Activated naive CD4-positive, alpha-beta T cell treated with anti-CD3 and anti-CD28 coated beads, Interleukin-2, amount 10 ng/mL, durations not matched to agents 7 days and 5 days (primary cell): ENCODE data around the gene SLC25A39.

Experiments used
- CTCF ChIA-PET: fragments of 350-600 bp; sonication (Branson Sonifier 250); formaldehyde crosslinking; loops from one replicate; lab custom pipeline; 2021; ENCODE audit warnings: antibody characterized with exemption; lab: Charles Lee
- DNase-seq: peaks from one replicate; pipeline ENCODE4 v3.0.0-alpha.2; 2020
- H3K27ac Mint-ChIP-seq: one replicate; pipeline ENCODE4 v1.8.0; 2021; ENCODE audit warnings: mild to moderate bottlenecking, moderate library complexity, mixed read lengths
- H3K27me3 Mint-ChIP-seq: one replicate; pipeline ENCODE4 v1.8.0; 2021; ENCODE audit warnings: mild to moderate bottlenecking, mixed read lengths
- H3K36me3 Mint-ChIP-seq: one replicate; pipeline ENCODE4 v1.8.0; 2021; ENCODE audit warnings: mixed read lengths
- H3K4me1 Mint-ChIP-seq: one replicate; pipeline ENCODE4 v1.8.0; 2021; ENCODE audit warnings: mixed read lengths
- H3K4me3 Mint-ChIP-seq: one replicate; pipeline ENCODE4 v1.8.0; 2021; ENCODE audit warnings: mild to moderate bottlenecking, moderate library complexity, mixed read lengths
- H3K9me3 Mint-ChIP-seq: one replicate; pipeline ENCODE4 v1.8.0; 2021; ENCODE audit warnings: mixed read lengths

The SLC25A39 gene

GRCh38 chr17:44279666-44280391, 44.8 kb downstream of the SLC25A39 start:
- H3K9me3 Mint-ChIP-seq = no peaks in the 10 kb centered on the region
- peaks cover 41% of the 10 kb centered on the region for H3K27me3 Mint-ChIP-seq
- H3K36me3 Mint-ChIP-seq = no peaks in the 10 kb centered on the region
- H3K4me3 Mint-ChIP-seq = no peak overlapping the region
- no peak overlapping the region for H3K27ac Mint-ChIP-seq
- CTCF ChIA-PET = no interaction called here
- peaks cover 10% of the 10 kb centered on the region for H3K4me1 Mint-ChIP-seq
- DNase-seq = no peak

DNA sequence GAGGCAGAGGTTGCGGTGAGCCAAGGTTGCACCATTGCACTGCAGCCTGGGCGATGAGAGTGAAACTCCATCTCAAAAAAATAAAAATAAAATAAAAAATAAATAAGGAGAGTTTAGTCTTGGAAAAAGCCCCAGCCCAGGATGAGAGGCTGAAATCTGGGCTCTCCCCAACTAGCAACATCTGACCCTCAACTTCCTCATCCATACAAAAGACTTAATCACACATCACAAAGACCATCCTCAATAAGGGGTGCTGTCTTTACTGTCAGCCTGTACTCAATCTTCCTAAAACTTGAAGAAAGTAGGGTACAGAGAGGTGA, 45.3 kb downstream of the SLC25A39 start:
- H3K9me3 Mint-ChIP-seq = no peaks in the 10 kb centered on the region
- no peak overlapping the region for H3K27ac Mint-ChIP-seq
- no peaks in the 10 kb centered on the region for H3K36me3 Mint-ChIP-seq
- peaks cover 44% of the 10 kb centered on the region for H3K27me3 Mint-ChIP-seq
- no peak for DNase-seq
- H3K4me3 Mint-ChIP-seq = no peak overlapping the region
- CTCF ChIA-PET = interaction anchor here (1.1 kb wide), 1 partner anchor 18 kb away, joined by 3 read pairs; no protein-coding TSS in a partner anchor
- peaks cover 10% of the 10 kb centered on the region for H3K4me1 Mint-ChIP-seq

GRCh38 chr17:44277976-44278375, 46.6 kb downstream of the SLC25A39 start:
- Mint-ChIP-seq H3K27ac (no peak overlapping the region), H3K27me3 (peaks cover 51% of the 10 kb centered on the region), H3K9me3 (no peaks in the 10 kb centered on the region), H3K4me3 (no peak overlapping the region), H3K4me1 (peaks cover 10% of the 10 kb centered on the region), H3K36me3 (no peaks in the 10 kb centered on the region)
- DNase-seq = no peak
- CTCF ChIA-PET = no interaction called here

GRCh38 chr17:44273607-44274006, 51.0 kb downstream of the SLC25A39 start:
- DNase-seq = no peak
- H3K9me3 Mint-ChIP-seq = no peaks in the 10 kb centered on the region
- CTCF ChIA-PET = interaction anchor here (1.2 kb wide), 1 partner anchor 72 kb away, joined by 3 read pairs; no protein-coding TSS in a partner anchor
- no peaks in the 10 kb centered on the region for H3K36me3 Mint-ChIP-seq
- no peak overlapping the region for H3K4me3 Mint-ChIP-seq
- no peak overlapping the region for H3K27ac Mint-ChIP-seq
- H3K4me1 Mint-ChIP-seq = no peaks in the 10 kb centered on the region
- peaks cover 55% of the 10 kb centered on the region for H3K27me3 Mint-ChIP-seq

- no peak overlapping the region for H3K27ac Mint-ChIP-seq
- H3K4me1 Mint-ChIP-seq = no peaks in the 10 kb centered on the region
- DNase-seq = no peak
- no peaks in the 10 kb centered on the region for H3K9me3 Mint-ChIP-seq
- CTCF ChIA-PET = interaction anchor here (1.2 kb wide), 1 partner anchor 73 kb away, joined by 3 read pairs; no protein-coding TSS in a partner anchor
- peaks cover 55% of the 10 kb centered on the region for H3K27me3 Mint-ChIP-seq
- no peaks in the 10 kb centered on the region for H3K36me3 Mint-ChIP-seq
- no peak overlapping the region for H3K4me3 Mint-ChIP-seq
Measured at GRCh38 chr17:44272954-44273353, 51.7 kb downstream of the SLC25A39 start.

GRCh38 chr17:44272321-44272951, 52.2 kb downstream of the SLC25A39 start:
- peaks cover 54% of the 10 kb centered on the region for H3K27me3 Mint-ChIP-seq
- CTCF ChIA-PET = interaction anchor here (1.2 kb wide), 1 partner anchor 73 kb away, joined by 3 read pairs; no protein-coding TSS in a partner anchor

More at GRCh38 chr17:44272321-44272951, 52.2 kb downstream of the SLC25A39 start:
- Mint-ChIP-seq H3K27ac (no peak overlapping the region), H3K36me3 (no peaks in the 10 kb centered on the region), H3K4me1 (no peaks in the 10 kb centered on the region), H3K9me3 (no peaks in the 10 kb centered on the region), H3K4me3 (no peak overlapping the region)
- DNase-seq = no peak
